Measurements from ENCODE around the gene GPS1.

DNA sequence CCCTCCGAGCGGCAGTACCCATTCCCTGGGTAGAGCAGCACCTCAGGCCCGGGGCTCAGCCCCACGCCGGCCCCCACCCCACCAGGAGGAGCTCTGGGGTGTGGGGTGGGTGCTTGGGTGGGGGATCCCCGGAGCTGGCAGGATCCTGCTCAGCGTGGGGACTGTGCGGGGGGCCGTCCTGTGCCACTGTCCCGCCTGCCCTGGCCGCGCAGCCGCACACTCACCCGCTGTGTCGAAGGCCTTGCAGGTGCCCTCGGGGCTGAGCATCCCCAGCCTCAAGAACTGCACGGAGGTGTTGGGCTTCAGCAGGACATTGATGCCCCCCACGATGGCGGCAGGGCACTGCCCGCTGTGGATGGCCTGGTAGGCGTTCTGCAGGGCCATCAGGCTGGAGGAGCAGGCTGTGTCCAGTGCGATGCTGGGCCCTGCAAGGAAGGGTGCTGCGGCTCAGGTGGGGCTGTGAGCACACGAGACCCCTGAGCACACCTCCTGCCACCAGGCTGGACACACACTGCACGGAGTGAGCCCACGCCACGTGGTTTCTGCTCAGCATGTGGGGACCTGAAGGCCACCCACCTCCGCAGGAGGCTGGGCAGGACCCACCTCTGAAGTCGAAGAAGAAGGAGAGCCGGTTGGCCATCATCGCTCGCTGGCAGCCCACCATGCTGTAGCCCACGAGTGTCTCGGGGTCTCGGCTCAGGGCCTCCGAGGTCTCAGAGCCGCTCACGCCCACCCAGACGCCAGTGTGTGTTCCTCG is 41.5 kb downstream of the GPS1 start:
- TF ChIP-seq ZFP30 (CRISPR knock-in tag; IDR thresholded peaks at IDR 0.05) (no peak), CSDC2 (CRISPR knock-in tag; IDR thresholded peaks at IDR 0.05) (no peak), BACH2 (CRISPR knock-in tag; IDR thresholded peaks at IDR 0.05; ENCODE audit: borderline replicate concordance) (no peak), ZC3H10 (CRISPR knock-in tag; IDR thresholded peaks at IDR 0.05) (no peak), ISL1 (CRISPR knock-in tag; IDR thresholded peaks at IDR 0.05) (no peak)
